Right lobe of liver (tissue), 4 donors: ENCODE data around the gene GORASP2.

Source experiments
- CTCF ChIP-seq, 4 donors: fragments of 200-600 bp in 3 of 4; fragments of 450-650 bp in 1 of 4; IDR thresholded peaks; one replicate each; pipeline versions ENCODE4 v1.5.1 to v1.8.0; 2016 to 2022; ENCODE audit warnings: antibody characterized with exemption in 4 of 4, mild to moderate bottlenecking in 2 of 4
- POLR2A ChIP-seq: fragments of 450-650 bp; IDR thresholded peaks from one replicate; pipeline ENCODE4 v1.6.1; 2017; ENCODE audit warnings: antibody characterized with exemption, mild to moderate bottlenecking
- donor health status: DM: no; HTN: no; CAD: no.
- donor health status: DM: no; HTN: no; CAD: no.
- donor health status: DM: no; HTN: yes; CAD: no.

GRCh38 chr2:170932948-170933347 lies 3.9 kb downstream of the GORASP2 start:
- TF ChIP-seq POLR2A (no peak), CTCF (IDR thresholded peaks at IDR 0.05) (no peak)
